Type B pancreatic cell (in vitro differentiated cells): ENCODE measurements around the gene ARHGAP23. TPM values are rescaled to one million over a fixed set of nuclear protein-coding genes. Genes with fewer than 3 reads are reported as not detected.
A peak's percentile ranks its signal among the peaks of the same experiment; 100 is the strongest.

Source experiments
- DNase-seq: peaks from one replicate; pipeline ENCODE4 v3.0.0; 2021; ENCODE audit warnings: mixed read lengths; ENCODE audit not compliant: unreplicated experiment; ENCODE audit errors: extremely low spot score
- H3K27ac Mint-ChIP-seq: 2 replicates; pipeline ENCODE4 v1.8.0; 2021; ENCODE audit warnings: mild to moderate bottlenecking, mixed read lengths
- H3K27me3 Mint-ChIP-seq: 2 replicates; pipeline ENCODE4 v1.8.0; 2021; ENCODE audit warnings: mixed read lengths
- H3K36me3 Mint-ChIP-seq: 2 replicates; pipeline ENCODE4 v1.8.0; 2021; ENCODE audit warnings: mixed read lengths
- H3K4me1 Mint-ChIP-seq: one replicate; pipeline ENCODE4 v1.8.0; 2021; ENCODE audit warnings: mixed read lengths; ENCODE audit not compliant: unreplicated experiment
- H3K4me3 Mint-ChIP-seq: 2 replicates; pipeline ENCODE4 v1.8.0; 2021; ENCODE audit warnings: mild to moderate bottlenecking, mixed read lengths
- H3K9me3 Mint-ChIP-seq: 2 replicates; pipeline ENCODE4 v1.8.0; 2021; ENCODE audit warnings: mixed read lengths
- CTCF ChIP-seq: fragments of 200-600 bp; sonication (generic); conservative IDR thresholded peaks from 2 replicates; pipeline ENCODE4 v1.5.0; 2021; ENCODE audit warnings: antibody characterized with exemption, mild to moderate bottlenecking
- long read RNA-seq: library from polyadenylated mRNA; unstranded; transcript quantifications from one replicate; pipeline ENCODE4 v2.0.0, GENCODE V29; 2020
- total RNA-seq: library from RNA; stranded (reverse); gene quantifications from 2 replicates; pipeline ENCODE4 v1.2.1, GENCODE V29; 2021; ENCODE audit warnings: low replicate concordance

ARHGAP23 gene
- 114 and 333 TPM in 2 replicates for total RNA-seq
- long read RNA-seq, partial matches to known transcripts: 4 of 6 reads
- long read RNA-seq, other reads (novel, unspliced or antisense): 2 of 6 reads

DNA sequence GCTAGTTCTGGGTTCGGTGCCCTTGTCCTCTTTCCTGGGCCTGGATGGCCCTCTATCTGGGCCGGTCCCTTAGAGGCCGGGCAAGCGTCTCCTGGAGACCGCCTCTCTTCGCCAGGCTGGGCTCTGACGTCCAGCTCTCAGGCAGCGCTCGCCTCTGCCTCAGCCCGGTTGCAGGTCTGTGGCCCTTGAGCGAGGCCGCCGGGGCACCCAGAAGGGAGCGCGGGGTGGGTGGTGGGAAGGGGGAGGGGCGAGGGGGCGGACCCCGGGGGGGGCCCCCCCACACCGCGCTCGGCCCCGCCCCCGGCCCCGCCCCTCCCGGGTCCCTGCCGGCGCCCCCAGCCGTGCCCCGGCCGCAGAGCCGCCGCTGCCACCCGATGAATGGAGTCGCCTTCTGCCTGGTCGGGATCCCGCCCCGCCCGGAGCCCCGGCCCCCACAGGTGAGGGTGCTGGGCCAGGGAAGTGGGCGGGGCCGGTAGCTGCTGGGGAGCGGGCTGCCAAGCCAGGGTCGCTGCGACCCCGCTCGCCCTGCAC, at the start of gene ARHGAP23:
Gene ARHGAP23, plus strand, starts transcription at position 353 of the 531 bp plus-strand sequence. Its CDS starts 22 bp downstream, at position 375.
- no peak for TF ChIP-seq CTCF
- peak within 1 kb of the TSS; percentile 87 for H3K4me3 Mint-ChIP-seq
- no peaks in the 10 kb centered on the region for H3K9me3 Mint-ChIP-seq
- no peak for DNase-seq
- peaks cover 46% of the 10 kb centered on the region for H3K4me1 Mint-ChIP-seq
- peaks cover 5% of the 10 kb centered on the region for H3K36me3 Mint-ChIP-seq
- H3K27ac Mint-ChIP-seq: peak within 1 kb of the TSS; percentile 76
- peaks cover 19% of the 10 kb centered on the region for H3K27me3 Mint-ChIP-seq

- H3K36me3 Mint-ChIP-seq: peaks cover 18% of the 10 kb centered on the region
- no peak overlapping the region for H3K4me3 Mint-ChIP-seq
- no peaks in the 10 kb centered on the region for H3K27me3 Mint-ChIP-seq
Measured at GRCh38 chr17:38379448-38379847, 48.8 kb upstream of the ARHGAP23 start.

GRCh38 chr17:38395090-38395489, 33.2 kb upstream of the ARHGAP23 start:
- H3K36me3 Mint-ChIP-seq: peaks cover 32% of the 10 kb centered on the region
- no peaks in the 10 kb centered on the region for H3K27me3 Mint-ChIP-seq
- no peak for DNase-seq
- H3K27ac Mint-ChIP-seq: peak overlapping the region; percentile 78
- H3K4me1 Mint-ChIP-seq: no peaks in the 10 kb centered on the region
- no peak for TF ChIP-seq CTCF
- peak overlapping the region; percentile 56 for H3K4me3 Mint-ChIP-seq
- no peaks in the 10 kb centered on the region for H3K9me3 Mint-ChIP-seq

More at GRCh38 chr17:38379448-38379847, 48.8 kb upstream of the ARHGAP23 start:
- Mint-ChIP-seq H3K27ac (peak overlapping the region; percentile 83), H3K4me1 (no peaks in the 10 kb centered on the region), H3K9me3 (no peaks in the 10 kb centered on the region)
- DNase-seq: no peak
- TF ChIP-seq CTCF: no peak

DNA sequence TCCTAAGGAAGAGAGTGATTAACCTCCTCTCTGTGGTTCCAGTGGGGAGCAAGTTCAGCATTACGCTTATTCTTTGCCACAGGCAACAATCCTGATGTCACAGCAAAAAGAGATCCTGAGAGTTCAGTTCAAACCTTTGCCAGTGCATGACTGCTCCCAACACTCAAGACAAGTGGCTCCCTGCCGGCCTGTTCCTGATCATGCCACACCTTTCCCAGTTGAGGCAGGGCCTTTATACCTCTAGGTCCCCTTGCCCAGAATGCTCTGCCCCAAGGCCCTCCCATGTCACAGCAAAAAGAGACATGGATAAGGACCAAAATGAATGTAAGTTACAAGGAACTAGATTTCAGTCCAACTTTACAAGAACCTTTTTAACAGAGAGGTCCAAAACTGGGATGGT, 31.0 kb upstream of the ARHGAP23 start:
- Mint-ChIP-seq H3K27me3 (no peaks in the 10 kb centered on the region), H3K4me1 (no peaks in the 10 kb centered on the region), H3K27ac (no peak overlapping the region), H3K36me3 (peaks cover 42% of the 10 kb centered on the region), H3K4me3 (no peak overlapping the region), H3K9me3 (no peaks in the 10 kb centered on the region)
- no peak for TF ChIP-seq CTCF
- no peak for DNase-seq

GRCh38 chr17:38400286-38400685, 28.0 kb upstream of the ARHGAP23 start:
- H3K9me3 Mint-ChIP-seq: no peaks in the 10 kb centered on the region
- no peak for DNase-seq
- H3K27ac Mint-ChIP-seq: no peak overlapping the region
- peaks cover 35% of the 10 kb centered on the region for H3K36me3 Mint-ChIP-seq
- H3K4me3 Mint-ChIP-seq: no peak overlapping the region
- peaks cover 6% of the 10 kb centered on the region for H3K4me1 Mint-ChIP-seq
- H3K27me3 Mint-ChIP-seq: no peaks in the 10 kb centered on the region
- TF ChIP-seq CTCF: no peak

GRCh38 chr17:38401459-38401858, 26.8 kb upstream of the ARHGAP23 start:
- Mint-ChIP-seq H3K4me1 (peaks cover 6% of the 10 kb centered on the region), H3K4me3 (no peak overlapping the region), H3K27me3 (no peaks in the 10 kb centered on the region), H3K9me3 (no peaks in the 10 kb centered on the region), H3K27ac (no peak overlapping the region), H3K36me3 (peaks cover 26% of the 10 kb centered on the region)
- no peak for TF ChIP-seq CTCF
- no peak for DNase-seq
